Hepatocyte (in vitro differentiated cells): Measurements from ENCODE around the gene ZNF385D. TPM values are rescaled to one million over a fixed set of nuclear protein-coding genes. Genes with fewer than 3 reads are reported as not detected.

Experiments
- DNase-seq: peaks from one replicate; pipeline ENCODE4 v3.0.0-alpha.2; 2016; ENCODE audit warnings: low spot score
- H2AFZ ChIP-seq: fragments of 200-600 bp; sonication (generic); 2 replicates; pipeline ENCODE4 v1.6.0; 2016; ENCODE audit warnings: antibody characterized with exemption, mild to moderate bottlenecking
- H3K27ac ChIP-seq: fragments of 200-600 bp; sonication (generic); 2 replicates; pipeline ENCODE4 v1.5.1; 2016; ENCODE audit warnings: mild to moderate bottlenecking
- H3K27me3 ChIP-seq: fragments of 200-600 bp; sonication (generic); 2 replicates; pipeline ENCODE4 v1.6.1; 2016
- H3K36me3 ChIP-seq: fragments of 200-600 bp; sonication (generic); replicated peaks from 2 replicates; pipeline ENCODE4 v1.5.1; 2016; ENCODE audit warnings: low read depth; ENCODE audit not compliant: insufficient read depth
- H3K4me1 ChIP-seq: fragments of 200-600 bp; sonication (generic); 2 replicates; pipeline ENCODE4 v1.5.1; 2016; ENCODE audit warnings: mild to moderate bottlenecking, moderate library complexity; ENCODE audit not compliant: insufficient read depth
- H3K4me2 ChIP-seq: fragments of 200-600 bp; sonication (generic); 2 replicates; pipeline ENCODE4 v1.6.0; 2016
- H3K4me3 ChIP-seq: fragments of 200-600 bp; sonication (generic); 2 replicates; pipeline ENCODE4 v1.5.1; 2016; ENCODE audit warnings: mild to moderate bottlenecking
- H3K79me2 ChIP-seq: fragments of 200-600 bp; sonication (generic); 2 replicates; pipeline ENCODE4 v1.6.0; 2017; ENCODE audit warnings: mild to moderate bottlenecking
- H3K9me2 ChIP-seq: fragments of 200-600 bp; sonication (generic); replicated peaks from 2 replicates; pipeline ENCODE4 v1.6.0; 2017; ENCODE audit warnings: mild to moderate bottlenecking; ENCODE audit not compliant: insufficient read depth
- H3K9me3 ChIP-seq: fragments of 200-600 bp; sonication (generic); 2 replicates; pipeline ENCODE4 v1.5.1; 2016; ENCODE audit warnings: low read depth, mild to moderate bottlenecking
- H4K20me1 ChIP-seq: fragments of 200-600 bp; sonication (generic); 2 replicates; pipeline ENCODE4 v1.6.0; 2016; ENCODE audit warnings: mild to moderate bottlenecking; ENCODE audit not compliant: insufficient read depth, poor library complexity, severe bottlenecking
- CTCF ChIP-seq: fragments of 200-600 bp; sonication (generic); IDR thresholded peaks from 2 replicates; pipeline ENCODE4 v1.5.1; 2016; ENCODE audit warnings: antibody characterized with exemption, mild to moderate bottlenecking; ENCODE audit not compliant: poor library complexity
- EZH2 ChIP-seq: fragments of 200-600 bp; sonication (generic); IDR thresholded peaks from 2 replicates; pipeline ENCODE4 v1.6.1; 2016; ENCODE audit warnings: antibody characterized with exemption, mild to moderate bottlenecking, borderline replicate concordance
- EZH2phosphoT487 ChIP-seq: fragments of 200-600 bp; sonication (generic); IDR thresholded peaks from one replicate; pipeline ENCODE4 v1.6.1; 2018; ENCODE audit warnings: antibody characterized with exemption, mild to moderate bottlenecking, low read depth, moderate library complexity; ENCODE audit not compliant: unreplicated experiment, severe bottlenecking
- WGBS: methylation state at CpG from one replicate; pipeline ENCODE4 v1.1.6; 2016; ENCODE audit warnings: low lambda C conversion rate; ENCODE audit errors: missing lambda C conversion rate; 5-methylcytosine and 5-hydroxymethylcytosine counted together
- polyA plus RNA-seq: library from polyadenylated mRNA; unstranded; fragments of >200 nt; fragmentation: Nextera tagmentation; extraction: Ambion mirVana; gene quantifications from 2 replicates; pipeline ENCODE4 v1.2.1, GENCODE V29; 2016
- total RNA-seq: library from RNA; depleted of rRNA; stranded (reverse); fragments of >200 nt; gene quantifications from 2 replicates; pipeline ENCODE4 v1.2.3, GENCODE V29; 2014

Gene ZNF385D
- total and polyA plus RNA-seq, 2 experiments from 2014 or later: 4.9 to 7.4 TPM

GRCh38 chr3:21718943-21719591 is 31.9 kb downstream of the ZNF385D start:
- Histone ChIP-seq H3K27ac (no peak overlapping the region), H3K27me3 (no peaks in the 10 kb centered on the region), H3K9me2 (no peaks in the 10 kb centered on the region), H3K79me2 (no peaks in the 10 kb centered on the region), H3K36me3 (no peaks in the 10 kb centered on the region), H4K20me1 (no peaks in the 10 kb centered on the region), H3K4me2 (no peak overlapping the region), H3K9me3 (no peaks in the 10 kb centered on the region), H3K4me3 (no peak overlapping the region), H3K4me1 (no peaks in the 10 kb centered on the region), H2AFZ (no peak overlapping the region)
- no peak for DNase-seq
- TF ChIP-seq EZH2phosphoT487: no peak
- TF ChIP-seq CTCF: no peak
- no peak for TF ChIP-seq EZH2
- 86% methylated on average over 6 of the region's 6 CpGs for WGBS

GRCh38 chr3:21718161-21718765 is 32.7 kb downstream of the ZNF385D start:
- no peaks in the 10 kb centered on the region for H3K79me2 ChIP-seq
- DNase-seq: no peak
- H4K20me1 ChIP-seq: no peaks in the 10 kb centered on the region
- no peak overlapping the region for H3K4me3 ChIP-seq
- no peaks in the 10 kb centered on the region for H3K4me1 ChIP-seq
- no peak overlapping the region for H3K27ac ChIP-seq
- H3K4me2 ChIP-seq: no peak overlapping the region
- no peak for TF ChIP-seq EZH2
- no peak for TF ChIP-seq CTCF
- no peak for TF ChIP-seq EZH2phosphoT487
- 65% methylated on average over 3 of the region's 3 CpGs for WGBS
- no peaks in the 10 kb centered on the region for H3K9me2 ChIP-seq
- no peak overlapping the region for H2AFZ ChIP-seq
- no peaks in the 10 kb centered on the region for H3K36me3 ChIP-seq
- no peaks in the 10 kb centered on the region for H3K9me3 ChIP-seq
- H3K27me3 ChIP-seq: no peaks in the 10 kb centered on the region

- Histone ChIP-seq H3K27me3 (no peaks in the 10 kb centered on the region), H3K4me1 (no peaks in the 10 kb centered on the region), H3K79me2 (no peaks in the 10 kb centered on the region), H3K27ac (no peak overlapping the region), H3K9me3 (no peaks in the 10 kb centered on the region), H3K4me2 (no peak overlapping the region), H3K9me2 (no peaks in the 10 kb centered on the region), H3K4me3 (no peak overlapping the region), H2AFZ (no peak overlapping the region), H3K36me3 (no peaks in the 10 kb centered on the region), H4K20me1 (no peaks in the 10 kb centered on the region)
- no peak for DNase-seq
- no peak for TF ChIP-seq EZH2phosphoT487
- TF ChIP-seq CTCF: no peak
- TF ChIP-seq EZH2: no peak
- WGBS: 76% methylated on average over 2 of the region's 2 CpGs
Measured at GRCh38 chr3:21715662-21716061, 35.3 kb downstream of the ZNF385D start.
